ENCODE results near the gene TPK1. TPM values are rescaled to one million over a fixed set of nuclear protein-coding genes. Genes with fewer than 3 reads are reported as not detected.

Gene TPK1
- total and polyA plus RNA-seq, 2 of the 8 experiments (the other 6 are each of a cell fraction or from before 2014, with no cell fraction given) = 1.9 to 2.7 TPM

GRCh38 chr7:144728551-144728950, 107.3 kb downstream of the TPK1 start:
- Histone ChIP-seq H2BK20ac (ENCODE audit: low read length) (no peak overlapping the region), H3K27ac (ENCODE audit: low read depth, low read length) (no peak overlapping the region), H3K4me1 (replicated peaks in 1 of 4; ENCODE audit: control insufficient read depth in 3 of 4, insufficient read depth in 4 of 4, low read length in 3 of 4) (no peaks in the 10 kb centered on the region), H2BK120ac (replicated peaks; ENCODE audit: low read depth, low read length) (no peak overlapping the region), H2AFZ (ENCODE audit: low read length) (no peak overlapping the region), H3K9me3 (ENCODE audit: insufficient read depth in 2 of 2, low read depth in 1 of 2, low read length in 1 of 2) (peaks cover 0 to 3% of the 10 kb centered on the region in 2 experiments; a peak in 1 of 4 replicates), H2BK5ac (ENCODE audit: low read depth, low read length) (no peak overlapping the region), H3K23me2 (ENCODE audit: low read depth, low read length) (no peaks in the 10 kb centered on the region), H3K23ac (ENCODE audit: insufficient read length) (no peak overlapping the region), H3K56ac (replicated peaks; ENCODE audit: insufficient read length, low read depth, low read length) (no peak overlapping the region), H3K9ac (replicated peaks in 1 of 4; ENCODE audit: extremely low read depth in 1 of 4, low read depth in 3 of 4, low read length in 3 of 4) (no peak overlapping the region), H3K4me2 (ENCODE audit: insufficient read depth in 1 of 2, low read depth in 2 of 2, low read length in 2 of 2) (no peak overlapping the region), H3K18ac (ENCODE audit: extremely low read depth, low read length) (no peak overlapping the region), H3K4ac (replicated peaks; ENCODE audit: insufficient read length, low read depth, low read length) (no peak overlapping the region), H3K27me3 (replicated peaks in 1 of 4; ENCODE audit: control insufficient read depth in 3 of 4, extremely low read depth in 1 of 4, insufficient read depth in 3 of 4, low read length in 3 of 4) (no peaks in the 10 kb centered on the region), H2BK12ac (ENCODE audit: low read depth, low read length) (no peak overlapping the region), H2AK5ac (ENCODE audit: low read depth, low read length) (no peak overlapping the region), H3K36me3 (ENCODE audit: control insufficient read depth in 2 of 4, insufficient read depth in 4 of 4, low read length in 3 of 4) (no peaks in the 10 kb centered on the region), H3K14ac (ENCODE audit: insufficient read length) (no peak overlapping the region), H3K79me1 (ENCODE audit: low read depth, low read length) (no peaks in the 10 kb centered on the region), H4K8ac (ENCODE audit: extremely low read depth, insufficient read depth, low read length) (no peak overlapping the region), H4K20me1 (replicated peaks in 1 of 2; ENCODE audit: control insufficient read depth in 1 of 2, insufficient read depth in 2 of 2, low read length in 2 of 2) (no peaks in the 10 kb centered on the region), H4K91ac (replicated peaks; ENCODE audit: insufficient read length, low read length) (no peak overlapping the region), H4K5ac (ENCODE audit: insufficient read length, low read depth, low read length) (no peak overlapping the region), H3K79me2 (ENCODE audit: control insufficient read depth in 1 of 2, insufficient read depth in 2 of 2, low read length in 2 of 2) (no peaks in the 10 kb centered on the region), H2BK15ac (ENCODE audit: low read length) (no peak overlapping the region), H3K4me3 (ENCODE audit: extremely low read depth in 1 of 4, insufficient read depth in 2 of 4, low read depth in 3 of 4, low read length in 4 of 4) (no peak overlapping the region)
- FAIRE-seq = no peak
- DNase-seq (ENCODE audit: low read depth in 1 of 2, low spot score in 2 of 2) = no peak
- ChIA-PET POLR2A (ENCODE audit: partially characterized antibody) (no interaction called here), CTCF (ENCODE audit: partially characterized antibody) (interaction anchor here (1.0 to 2.4 kb wide), 5 partner anchors 10 to 228 kb away, joined by 3 to 11 read pairs (median 3); no protein-coding TSS in a partner anchor)
- 92% methylated on average over 4 of the region's 4 CpGs; no CpG with 5 or more reads in 1 of the 2 experiments for WGBS, 2 experiments (ENCODE audit: extremely low coverage in 1 of 2, insufficient coverage in 1 of 2, insufficient read length in 1 of 2, insufficient replicate concordance in 2 of 2, low coverage in 1 of 2, low lambda C conversion rate in 2 of 2, missing lambda C conversion rate in 1 of 2)
- TF ChIP-seq JUN (IDR thresholded peaks at IDR 0.05; ENCODE audit: low read depth, low read length) (no peak), KDM1A (IDR thresholded peaks at IDR 0.05; ENCODE audit: borderline replicate concordance, low read length) (no peak), SP2 (IDR thresholded peaks at IDR 0.05; ENCODE audit: low read length) (no peak), USF2 (IDR thresholded peaks at IDR 0.05; ENCODE audit: low read length) (no peak), SP1 (IDR thresholded peaks at IDR 0.05; ENCODE audit: low read depth, low read length) (no peak), POLR2A (IDR thresholded peaks at IDR 0.05; ENCODE audit: control extremely low read depth in 1 of 2, low read depth in 2 of 2, low read length in 2 of 2) (no peak), E2F6 (IDR thresholded peaks at IDR 0.05) (no peak), CEBPB (IDR thresholded peaks at IDR 0.05; ENCODE audit: low read depth, low read length) (no peak)

Measured in H1 (cell line).